Glutamatergic neuron (in vitro differentiated cells): Measurements from ENCODE around the gene CRACR2B. TPM values are rescaled to one million over a fixed set of nuclear protein-coding genes. Genes with fewer than 3 reads are reported as not detected.

Source experiments
- DNase-seq: peaks from one replicate; pipeline ENCODE4 v3.0.0; 2022
- H3K27ac Mint-ChIP-seq: one replicate; pipeline ENCODE4 v1.8.0; 2020; ENCODE audit warnings: mild to moderate bottlenecking, mixed read lengths, inconsistent platforms; ENCODE audit not compliant: unreplicated experiment
- H3K27me3 Mint-ChIP-seq: one replicate; pipeline ENCODE4 v1.8.0; 2020; ENCODE audit warnings: mild to moderate bottlenecking, moderate library complexity, mixed read lengths, inconsistent platforms; ENCODE audit not compliant: unreplicated experiment
- H3K36me3 Mint-ChIP-seq: one replicate; pipeline ENCODE4 v1.8.0; 2020; ENCODE audit warnings: mild to moderate bottlenecking, mixed read lengths, inconsistent platforms; ENCODE audit not compliant: unreplicated experiment
- H3K4me1 Mint-ChIP-seq: one replicate; pipeline ENCODE4 v1.8.0; 2020; ENCODE audit warnings: mild to moderate bottlenecking, low read depth, mixed read lengths, inconsistent platforms; ENCODE audit not compliant: unreplicated experiment
- H3K4me3 Mint-ChIP-seq: one replicate; pipeline ENCODE4 v1.8.0; 2020; ENCODE audit warnings: mild to moderate bottlenecking, mixed read lengths, inconsistent platforms; ENCODE audit not compliant: unreplicated experiment
- H3K9me3 Mint-ChIP-seq: one replicate; pipeline ENCODE4 v1.8.0; 2020; ENCODE audit warnings: mild to moderate bottlenecking, moderate library complexity, mixed read lengths, inconsistent platforms; ENCODE audit not compliant: unreplicated experiment
- total RNA-seq: library from RNA; stranded (reverse); fragmentation: NEBNext Ultra II Directional; extraction: Animal tissue kit (Norgen Biotek cat#: 25700); gene quantifications from one replicate; pipeline ENCODE4 v1.2.1, GENCODE V29; 2021; ENCODE audit not compliant: unreplicated experiment
- TF ChIP-seq, protein P1 (sequence below): fragments of 200-600 bp; sonication (generic); IDR thresholded peaks from one replicate; pipeline ENCODE4 v1.5.0; 2021; ENCODE audit not compliant: partially characterized antibody, unreplicated experiment

The CRACR2B gene
- total RNA-seq, 1 donor from 2014 or later, result 19.7 TPM

DNA sequence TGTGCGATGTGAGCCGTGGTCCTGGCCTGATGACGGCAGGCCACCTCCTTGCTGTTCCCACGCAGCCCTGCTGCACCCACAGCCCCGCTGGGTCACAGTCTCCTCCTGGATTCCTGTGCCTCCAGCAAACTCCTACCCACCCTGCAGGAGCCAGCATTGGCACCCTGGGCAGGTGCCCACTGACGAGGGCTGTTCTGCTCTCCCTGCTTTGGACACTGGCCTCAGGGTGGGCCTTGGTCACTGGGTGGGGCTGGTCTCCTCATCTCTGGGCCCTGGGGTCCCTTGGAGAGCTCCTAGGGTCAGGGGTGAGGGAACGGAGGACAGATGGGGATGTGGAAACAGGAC is 27.6 kb downstream of the CRACR2B start:
- DNase-seq, result no peak
- TF ChIP-seq, protein P1, sequence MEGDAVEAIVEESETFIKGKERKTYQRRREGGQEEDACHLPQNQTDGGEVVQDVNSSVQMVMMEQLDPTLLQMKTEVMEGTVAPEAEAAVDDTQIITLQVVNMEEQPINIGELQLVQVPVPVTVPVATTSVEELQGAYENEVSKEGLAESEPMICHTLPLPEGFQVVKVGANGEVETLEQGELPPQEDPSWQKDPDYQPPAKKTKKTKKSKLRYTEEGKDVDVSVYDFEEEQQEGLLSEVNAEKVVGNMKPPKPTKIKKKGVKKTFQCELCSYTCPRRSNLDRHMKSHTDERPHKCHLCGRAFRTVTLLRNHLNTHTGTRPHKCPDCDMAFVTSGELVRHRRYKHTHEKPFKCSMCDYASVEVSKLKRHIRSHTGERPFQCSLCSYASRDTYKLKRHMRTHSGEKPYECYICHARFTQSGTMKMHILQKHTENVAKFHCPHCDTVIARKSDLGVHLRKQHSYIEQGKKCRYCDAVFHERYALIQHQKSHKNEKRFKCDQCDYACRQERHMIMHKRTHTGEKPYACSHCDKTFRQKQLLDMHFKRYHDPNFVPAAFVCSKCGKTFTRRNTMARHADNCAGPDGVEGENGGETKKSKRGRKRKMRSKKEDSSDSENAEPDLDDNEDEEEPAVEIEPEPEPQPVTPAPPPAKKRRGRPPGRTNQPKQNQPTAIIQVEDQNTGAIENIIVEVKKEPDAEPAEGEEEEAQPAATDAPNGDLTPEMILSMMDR, result no peak
- no peaks in the 10 kb centered on the region for H3K36me3 Mint-ChIP-seq
- peak overlapping the region; percentile 38 for H3K4me3 Mint-ChIP-seq
- H3K27ac Mint-ChIP-seq, result peak overlapping the region; percentile 55
- H3K9me3 Mint-ChIP-seq, result peaks cover 14% of the 10 kb centered on the region
- peaks cover 22% of the 10 kb centered on the region for H3K4me1 Mint-ChIP-seq
- peaks cover 18% of the 10 kb centered on the region for H3K27me3 Mint-ChIP-seq

DNA sequence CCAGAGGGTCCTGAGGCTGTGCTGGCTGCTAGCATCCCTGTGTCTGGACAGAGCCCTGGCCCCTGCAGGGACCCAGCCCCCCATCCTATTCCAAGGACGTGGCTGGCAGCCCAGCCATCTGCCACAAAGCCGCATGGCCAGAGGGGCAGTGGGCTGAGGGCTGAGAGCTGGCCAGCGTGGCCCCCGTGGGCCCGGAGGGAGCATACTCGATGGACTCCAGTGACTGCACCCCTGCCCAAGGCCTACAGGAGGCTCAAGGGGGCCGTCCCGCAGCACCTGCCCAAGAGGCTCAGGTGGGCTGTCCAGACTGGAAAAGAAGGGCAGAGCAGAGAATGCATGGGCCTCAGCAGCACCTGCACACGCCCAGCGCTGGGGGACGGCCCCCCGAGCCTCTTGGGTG is 28.1 kb downstream of the CRACR2B start:
- Mint-ChIP-seq H3K27me3 (peaks cover 18% of the 10 kb centered on the region), H3K4me3 (no peak overlapping the region), H3K9me3 (peaks cover 14% of the 10 kb centered on the region), H3K36me3 (no peaks in the 10 kb centered on the region), H3K27ac (peak overlapping the region; percentile 98), H3K4me1 (peaks cover 22% of the 10 kb centered on the region)
- DNase-seq, result no peak
- TF ChIP-seq, protein P1, result no peak

DNA sequence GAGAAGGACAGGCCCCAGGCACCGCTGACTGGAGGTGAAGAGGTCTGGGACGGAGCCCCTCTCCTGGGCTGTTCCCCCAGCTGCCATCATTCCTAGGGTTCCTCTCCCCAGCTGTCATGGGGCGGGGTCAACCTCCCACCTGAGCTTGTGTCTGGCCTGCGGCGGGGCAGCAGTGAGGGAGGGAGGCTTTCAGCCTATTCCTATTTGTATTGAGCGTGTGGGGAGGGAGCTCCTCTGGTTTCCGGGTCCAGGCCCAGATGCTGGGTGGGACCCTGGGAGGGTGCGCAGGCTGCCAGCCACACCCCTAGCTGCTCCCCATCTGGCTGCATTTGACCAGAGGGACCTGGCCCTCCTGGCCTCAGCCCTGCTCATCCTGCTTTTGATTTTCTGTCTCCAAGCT is 28.7 kb downstream of the CRACR2B start:
- no peak for DNase-seq
- TF ChIP-seq, protein P1, result no peak
- H3K27ac Mint-ChIP-seq, result peak overlapping the region; percentile 98
- H3K4me1 Mint-ChIP-seq, result peaks cover 25% of the 10 kb centered on the region
- peaks cover 18% of the 10 kb centered on the region for H3K27me3 Mint-ChIP-seq
- H3K36me3 Mint-ChIP-seq, result no peaks in the 10 kb centered on the region
- H3K4me3 Mint-ChIP-seq, result peak overlapping the region; percentile 67
- peaks cover 14% of the 10 kb centered on the region for H3K9me3 Mint-ChIP-seq

DNA sequence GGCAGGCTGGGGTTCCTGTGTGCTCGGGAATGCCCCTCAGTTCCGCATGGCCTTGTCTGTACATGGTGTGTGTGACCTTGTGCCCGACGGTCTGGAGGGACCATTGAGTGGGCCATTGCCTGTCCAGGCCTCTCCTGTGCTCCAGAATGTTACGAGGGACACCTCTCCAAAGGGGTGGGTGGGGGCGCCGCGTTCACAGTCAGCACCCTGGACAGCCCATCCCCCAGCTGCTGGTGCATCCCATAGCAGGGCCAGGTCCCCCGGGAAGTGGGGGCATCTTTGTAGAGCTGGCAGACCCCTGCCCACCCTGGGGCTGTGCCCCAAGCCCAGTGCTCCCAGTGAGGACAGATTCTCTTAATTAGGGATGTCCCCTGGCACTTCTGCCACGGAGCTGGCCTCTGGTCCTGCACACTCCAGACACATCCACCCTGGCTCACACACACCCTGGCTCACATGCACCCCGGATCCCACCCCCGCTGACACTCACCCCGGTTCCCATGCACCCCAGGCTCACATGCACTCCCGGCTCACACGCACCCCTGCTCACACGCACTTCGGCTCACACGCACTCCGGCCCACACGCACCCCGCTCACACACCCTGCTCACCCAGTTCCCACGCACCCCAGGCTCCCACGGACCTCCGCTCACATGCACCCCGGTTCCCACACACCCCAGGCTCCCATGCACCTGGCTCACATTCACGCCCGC is 30.5 kb downstream of the CRACR2B start:
- peak overlapping the region; percentile 72 for H3K27ac Mint-ChIP-seq
- H3K27me3 Mint-ChIP-seq, result peaks cover 22% of the 10 kb centered on the region
- H3K9me3 Mint-ChIP-seq, result peaks cover 15% of the 10 kb centered on the region
- H3K4me1 Mint-ChIP-seq, result peaks cover 26% of the 10 kb centered on the region
- H3K4me3 Mint-ChIP-seq, result peak overlapping the region; percentile 67
- no peak for DNase-seq
- no peaks in the 10 kb centered on the region for H3K36me3 Mint-ChIP-seq
- TF ChIP-seq, protein P1, result no peak

DNA sequence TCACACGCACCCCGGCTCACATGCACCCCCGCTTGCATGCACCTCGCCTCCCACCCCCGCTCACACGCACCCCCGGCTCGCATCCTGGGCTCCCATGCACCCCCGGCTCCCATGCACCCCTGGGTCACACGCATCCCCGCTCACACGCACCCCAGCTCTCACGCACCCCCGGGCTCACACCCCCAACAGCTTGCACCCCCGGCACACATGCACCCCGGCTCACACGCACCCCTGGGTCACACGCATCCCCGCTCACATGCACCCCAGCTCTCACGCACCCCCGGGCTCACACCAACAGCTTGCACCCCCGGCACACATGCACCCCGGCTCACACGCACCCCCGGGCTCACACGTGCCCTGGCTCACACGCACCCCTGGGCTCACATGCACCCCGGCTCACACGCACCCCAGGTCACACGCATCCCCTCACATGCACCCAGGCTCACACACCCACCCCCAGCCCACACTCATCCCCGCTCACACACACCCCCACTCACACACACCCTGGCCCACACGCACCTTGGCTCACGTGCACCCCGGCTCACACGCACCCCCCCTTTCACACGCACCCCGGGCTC is 31.1 kb downstream of the CRACR2B start:
- TF ChIP-seq, protein P1, result no peak
- no peak overlapping the region for H3K4me3 Mint-ChIP-seq
- peaks cover 22% of the 10 kb centered on the region for H3K27me3 Mint-ChIP-seq
- H3K9me3 Mint-ChIP-seq, result peaks cover 15% of the 10 kb centered on the region
- H3K27ac Mint-ChIP-seq, result peak overlapping the region; percentile 72
- DNase-seq, result no peak
- H3K36me3 Mint-ChIP-seq, result no peaks in the 10 kb centered on the region
- H3K4me1 Mint-ChIP-seq, result peaks cover 26% of the 10 kb centered on the region
